Activated naive CD4-positive, alpha-beta T cell treated with anti-CD3 and anti-CD28 coated beads for 36 hours (primary cell): Measurements from ENCODE around the gene NTM. TPM values are rescaled to one million over a fixed set of nuclear protein-coding genes. Genes with fewer than 3 reads are reported as not detected.
A peak's percentile ranks its signal among the peaks of the same experiment; 100 is the strongest.

ENCODE experiments used
- CTCF ChIA-PET: fragments of 350-600 bp; sonication (Branson Sonifier 250); formaldehyde crosslinking; loops from one replicate; lab custom pipeline; 2021; ENCODE audit warnings: antibody characterized with exemption; lab: Charles Lee
- DNase-seq: peaks from one replicate; pipeline ENCODE4 v3.0.0-alpha.2; 2020
- H3K27ac Mint-ChIP-seq: one replicate; pipeline ENCODE4 v1.8.0; 2021; ENCODE audit warnings: mild to moderate bottlenecking, mixed read lengths
- H3K27me3 Mint-ChIP-seq: one replicate; pipeline ENCODE4 v1.8.0; 2021; ENCODE audit warnings: low read depth, mixed read lengths
- H3K36me3 Mint-ChIP-seq: one replicate; pipeline ENCODE4 v1.8.0; 2021; ENCODE audit warnings: low read depth, mixed read lengths
- H3K4me1 Mint-ChIP-seq: one replicate; pipeline ENCODE4 v1.8.0; 2021; ENCODE audit warnings: low read depth, mixed read lengths
- H3K4me3 Mint-ChIP-seq: one replicate; pipeline ENCODE4 v1.8.0; 2021; ENCODE audit warnings: mild to moderate bottlenecking, moderate library complexity, mixed read lengths
- H3K9me3 Mint-ChIP-seq: one replicate; pipeline ENCODE4 v1.8.0; 2021; ENCODE audit warnings: mixed read lengths
- intact Hi-C: fragments of 100-400 bp; cut with micrococcal nuclease; formaldehyde crosslinking; loops from one replicate; pipeline ENCODE4 v1.15.1; 2023
- total RNA-seq, 2 experiments: library from RNA; stranded (reverse); gene quantifications; one replicate each; pipeline ENCODE4 v1.2.3, GENCODE V29; 2021

Gene NTM
- total RNA-seq, 2 experiments from 2014 or later = not detected

GRCh38 chr11:131745405-131745804, 375.0 kb downstream of the NTM start:
- DNase-seq = no peak
- Mint-ChIP-seq H3K27me3 (peaks cover 2% of the 10 kb centered on the region), H3K4me3 (no peak overlapping the region), H3K27ac (no peak overlapping the region), H3K36me3 (no peaks in the 10 kb centered on the region), H3K9me3 (no peaks in the 10 kb centered on the region), H3K4me1 (no peaks in the 10 kb centered on the region)
- CTCF ChIA-PET = no interaction called here
- intact Hi-C loops = loop anchor here (10.0 kb wide), 1 partner anchor 409 kb away; no protein-coding TSS in a partner anchor

- Mint-ChIP-seq H3K36me3 (no peaks in the 10 kb centered on the region), H3K9me3 (no peaks in the 10 kb centered on the region), H3K4me3 (no peak overlapping the region), H3K27me3 (peaks cover 2% of the 10 kb centered on the region), H3K27ac (no peak overlapping the region), H3K4me1 (no peaks in the 10 kb centered on the region)
- no peak for DNase-seq
- CTCF ChIA-PET = interaction anchor here (2.0 kb wide), 1 partner anchor 52 kb away, joined by 5 read pairs; no protein-coding TSS in a partner anchor
- intact Hi-C loops = loop anchor here (10.0 kb wide), 1 partner anchor 409 kb away; no protein-coding TSS in a partner anchor
These were observed 375.8 kb downstream of the NTM start for GRCh38 chr11:131746201-131746600.

DNA sequence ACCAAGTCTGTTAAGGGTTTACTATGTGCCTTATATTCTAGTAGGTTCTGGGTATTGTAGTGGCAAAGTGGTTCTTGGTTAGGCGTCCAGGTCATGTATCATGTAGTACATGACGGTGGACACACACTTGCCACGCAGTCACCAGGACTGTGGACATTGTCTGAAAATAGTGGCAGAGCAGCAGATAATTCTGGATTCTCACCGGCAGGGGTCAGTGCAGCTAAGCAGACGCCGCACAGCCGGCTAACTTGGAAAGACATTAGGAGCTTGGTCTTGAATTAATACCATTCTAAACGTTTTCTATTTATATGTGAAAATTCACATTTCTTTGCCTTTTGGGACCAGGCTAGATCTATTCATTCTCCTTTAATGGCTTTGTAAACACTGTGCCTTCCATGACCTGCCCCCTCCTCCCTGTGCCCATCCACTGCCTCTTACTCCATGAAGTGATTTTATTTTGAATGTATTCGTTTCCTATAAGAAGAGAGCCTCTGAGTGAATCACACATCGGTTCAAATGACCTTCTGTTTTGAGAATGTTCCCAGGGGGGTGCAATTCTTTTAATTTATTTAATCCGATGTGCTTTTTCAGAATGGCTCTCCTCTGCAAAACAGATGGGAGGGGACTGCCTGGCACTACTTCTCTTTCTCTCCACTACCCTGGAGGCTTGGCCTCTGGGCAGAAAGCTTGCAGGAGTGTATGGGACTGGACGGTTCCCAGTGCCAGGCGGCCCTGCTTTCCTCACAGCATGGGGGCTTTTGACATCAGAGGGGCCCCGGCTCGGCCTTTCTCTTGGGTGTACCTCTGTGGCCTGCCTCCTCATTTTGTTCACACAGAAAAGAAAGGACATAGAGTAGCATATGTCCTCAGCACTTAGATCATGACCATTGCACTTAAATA, 378.0 kb downstream of the NTM start:
- H3K27ac Mint-ChIP-seq = no peak overlapping the region
- peaks cover 6% of the 10 kb centered on the region for H3K9me3 Mint-ChIP-seq
- intact Hi-C loops = loop anchor here (1.0 to 10.0 kb wide), 3 partner anchors 379 to 1192 kb away; no protein-coding TSS in a partner anchor
- H3K4me1 Mint-ChIP-seq = no peaks in the 10 kb centered on the region
- CTCF ChIA-PET = interaction anchor here (0.6 to 2.0 kb wide), 8 partner anchors 9 to 1198 kb away, joined by 3 to 5 read pairs (median 3); no protein-coding TSS in a partner anchor
- H3K4me3 Mint-ChIP-seq = no peak overlapping the region
- H3K36me3 Mint-ChIP-seq = peaks cover 3% of the 10 kb centered on the region
- DNase-seq = peak; percentile 58
- H3K27me3 Mint-ChIP-seq = peaks cover 2% of the 10 kb centered on the region

GRCh38 chr11:131749101-131749500, 378.7 kb downstream of the NTM start:
- peaks cover 2% of the 10 kb centered on the region for H3K27me3 Mint-ChIP-seq
- CTCF ChIA-PET = interaction anchor here (0.6 to 1.4 kb wide), 3 partner anchors 55 to 1198 kb away, joined by 3 read pairs; no protein-coding TSS in a partner anchor
- no peak overlapping the region for H3K27ac Mint-ChIP-seq
- peaks cover 3% of the 10 kb centered on the region for H3K36me3 Mint-ChIP-seq
- peaks cover 7% of the 10 kb centered on the region for H3K9me3 Mint-ChIP-seq
- H3K4me3 Mint-ChIP-seq = no peak overlapping the region
- no peaks in the 10 kb centered on the region for H3K4me1 Mint-ChIP-seq
- DNase-seq = no peak
- intact Hi-C loops = loop anchor here (2.0 to 10.0 kb wide), 2 partner anchors 406 to 1192 kb away; no protein-coding TSS in a partner anchor

DNA sequence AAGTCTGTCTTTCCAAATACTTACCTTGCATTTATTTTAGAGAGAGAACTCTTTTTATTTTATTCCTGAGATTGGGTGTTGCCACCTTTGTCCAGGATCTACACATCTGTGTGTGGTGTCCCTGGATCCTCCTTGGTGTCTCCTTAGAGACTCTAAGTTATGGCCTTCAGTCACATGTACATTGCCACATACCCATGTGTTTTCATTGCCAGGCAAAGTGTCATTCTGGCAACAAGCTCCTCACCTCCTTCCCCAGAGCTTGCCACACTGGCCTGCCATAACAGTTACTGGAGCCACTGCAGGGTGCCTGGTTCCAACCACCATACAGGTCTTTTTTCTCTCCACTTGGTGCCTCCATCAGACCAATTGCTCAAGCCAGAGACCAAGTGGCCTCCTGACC, 379.7 kb downstream of the NTM start:
- Mint-ChIP-seq H3K27ac (no peak overlapping the region), H3K4me3 (no peak overlapping the region), H3K4me1 (no peaks in the 10 kb centered on the region), H3K36me3 (peaks cover 3% of the 10 kb centered on the region), H3K9me3 (peaks cover 7% of the 10 kb centered on the region), H3K27me3 (peaks cover 2% of the 10 kb centered on the region)
- CTCF ChIA-PET = no interaction called here
- intact Hi-C loops = no loop called here
- no peak for DNase-seq

DNA sequence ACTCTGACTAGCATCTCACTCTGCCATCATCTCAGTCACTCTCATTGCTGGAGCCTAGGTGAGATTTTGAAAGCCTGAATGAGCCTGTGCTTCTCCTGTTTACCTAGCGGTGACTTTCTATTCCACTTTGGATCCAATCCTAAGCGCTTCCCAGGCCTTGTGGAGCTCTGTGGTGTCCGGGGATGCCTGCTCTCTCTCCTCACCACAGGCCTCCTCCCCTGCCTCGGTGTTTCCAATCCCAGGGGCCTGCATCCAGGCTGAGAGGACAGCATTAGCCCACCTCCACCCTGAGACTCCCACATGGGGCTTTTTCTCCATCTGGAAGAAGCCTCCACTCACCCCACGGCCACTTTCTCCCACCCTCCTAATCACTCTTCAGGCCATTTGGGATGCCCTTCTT, 380.3 kb downstream of the NTM start:
- intact Hi-C loops = no loop called here
- no peak overlapping the region for H3K4me3 Mint-ChIP-seq
- DNase-seq = no peak
- H3K9me3 Mint-ChIP-seq = peaks cover 7% of the 10 kb centered on the region
- no peak overlapping the region for H3K27ac Mint-ChIP-seq
- no peaks in the 10 kb centered on the region for H3K4me1 Mint-ChIP-seq
- CTCF ChIA-PET = no interaction called here
- H3K36me3 Mint-ChIP-seq = peaks cover 3% of the 10 kb centered on the region
- H3K27me3 Mint-ChIP-seq = peaks cover 2% of the 10 kb centered on the region

DNA sequence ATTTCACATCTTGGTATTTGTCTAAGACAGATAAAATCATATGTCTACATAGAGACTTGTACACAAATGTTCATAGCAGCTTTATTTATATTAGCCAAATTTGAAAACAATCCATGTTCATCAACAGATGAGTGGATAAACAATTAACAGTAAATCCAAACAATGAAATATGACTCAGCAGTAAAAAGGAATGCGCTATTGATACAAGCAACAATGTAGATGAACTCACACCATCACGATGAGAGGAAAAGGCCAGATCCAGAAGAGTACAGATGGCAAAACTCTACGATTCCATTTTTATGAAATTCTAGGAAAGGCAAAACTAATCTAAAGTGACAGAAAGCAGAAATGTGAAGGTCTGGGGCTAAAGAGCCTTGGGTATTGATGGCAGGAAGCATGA, 384.3 kb downstream of the NTM start:
- no peaks in the 10 kb centered on the region for H3K4me1 Mint-ChIP-seq
- H3K27ac Mint-ChIP-seq = no peak overlapping the region
- CTCF ChIA-PET = no interaction called here
- no peaks in the 10 kb centered on the region for H3K27me3 Mint-ChIP-seq
- H3K4me3 Mint-ChIP-seq = no peak overlapping the region
- intact Hi-C loops = no loop called here
- H3K36me3 Mint-ChIP-seq = peaks cover 3% of the 10 kb centered on the region
- no peak for DNase-seq
- peaks cover 7% of the 10 kb centered on the region for H3K9me3 Mint-ChIP-seq

DNA sequence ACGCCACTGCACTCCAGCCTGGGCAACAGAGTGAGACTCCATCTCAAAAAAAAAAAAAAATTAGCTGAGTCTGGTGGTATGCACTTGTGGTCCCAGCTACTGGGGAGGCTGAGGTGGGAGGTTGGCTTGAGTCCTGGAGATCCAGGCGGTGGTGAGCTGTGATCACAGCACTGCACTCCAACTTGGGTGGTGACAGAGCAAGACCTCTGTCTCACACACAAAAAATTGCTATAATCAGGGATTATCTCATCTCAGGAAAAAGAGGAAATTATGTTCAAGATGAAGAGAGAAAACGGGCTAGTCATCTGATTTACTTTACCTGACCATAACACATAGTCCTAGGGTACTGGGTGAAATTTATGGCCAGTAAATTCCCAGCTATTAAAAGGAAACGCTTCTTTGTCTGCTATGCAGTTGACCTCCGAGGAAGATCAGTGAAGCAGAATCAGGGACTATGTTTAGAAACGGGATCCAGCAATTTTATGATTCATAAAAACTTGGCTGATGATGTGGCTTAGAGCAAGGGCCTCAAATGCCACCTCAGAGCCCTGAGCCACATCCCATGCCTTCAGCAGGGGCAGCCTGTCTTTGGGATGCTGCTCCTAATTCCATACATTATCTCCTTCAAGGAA, 386.2 kb downstream of the NTM start:
- CTCF ChIA-PET = interaction anchor here (1.1 kb wide), 1 partner anchor 9 kb away, joined by 4 read pairs; no protein-coding TSS in a partner anchor
- Mint-ChIP-seq H3K27ac (no peak overlapping the region), H3K4me3 (no peak overlapping the region), H3K4me1 (no peaks in the 10 kb centered on the region), H3K27me3 (no peaks in the 10 kb centered on the region), H3K36me3 (peaks cover 3% of the 10 kb centered on the region), H3K9me3 (peaks cover 7% of the 10 kb centered on the region)
- intact Hi-C loops = no loop called here
- no peak for DNase-seq

DNA sequence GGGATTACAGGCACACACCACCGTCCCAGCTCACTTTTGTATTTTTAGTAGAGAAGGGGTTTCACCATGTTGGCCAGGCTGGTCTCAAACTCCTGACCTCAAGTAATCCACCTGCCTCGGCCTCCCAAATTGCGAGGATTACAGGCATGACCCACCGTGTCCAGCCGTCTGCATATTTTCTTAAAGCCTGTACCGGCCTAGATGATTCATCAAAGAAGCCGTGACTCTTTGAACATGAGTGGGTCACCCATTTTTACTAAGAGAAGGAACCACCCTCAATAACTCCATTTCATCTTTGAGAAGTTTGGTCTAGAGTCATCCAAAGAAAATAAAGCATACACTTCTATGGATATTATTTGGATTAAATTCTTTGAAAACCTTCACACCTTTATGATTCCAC, 388.3 kb downstream of the NTM start:
- intact Hi-C loops = no loop called here
- Mint-ChIP-seq H3K27ac (no peak overlapping the region), H3K9me3 (no peaks in the 10 kb centered on the region), H3K27me3 (no peaks in the 10 kb centered on the region), H3K4me1 (no peaks in the 10 kb centered on the region), H3K4me3 (no peak overlapping the region), H3K36me3 (no peaks in the 10 kb centered on the region)
- DNase-seq = no peak
- CTCF ChIA-PET = no interaction called here

GRCh38 chr11:131759140-131759539, 388.7 kb downstream of the NTM start:
- H3K27me3 Mint-ChIP-seq = no peaks in the 10 kb centered on the region
- no peaks in the 10 kb centered on the region for H3K36me3 Mint-ChIP-seq
- DNase-seq = no peak
- intact Hi-C loops = no loop called here
- no peaks in the 10 kb centered on the region for H3K9me3 Mint-ChIP-seq
- H3K4me1 Mint-ChIP-seq = no peaks in the 10 kb centered on the region
- H3K27ac Mint-ChIP-seq = no peak overlapping the region
- CTCF ChIA-PET = no interaction called here
- no peak overlapping the region for H3K4me3 Mint-ChIP-seq

DNA sequence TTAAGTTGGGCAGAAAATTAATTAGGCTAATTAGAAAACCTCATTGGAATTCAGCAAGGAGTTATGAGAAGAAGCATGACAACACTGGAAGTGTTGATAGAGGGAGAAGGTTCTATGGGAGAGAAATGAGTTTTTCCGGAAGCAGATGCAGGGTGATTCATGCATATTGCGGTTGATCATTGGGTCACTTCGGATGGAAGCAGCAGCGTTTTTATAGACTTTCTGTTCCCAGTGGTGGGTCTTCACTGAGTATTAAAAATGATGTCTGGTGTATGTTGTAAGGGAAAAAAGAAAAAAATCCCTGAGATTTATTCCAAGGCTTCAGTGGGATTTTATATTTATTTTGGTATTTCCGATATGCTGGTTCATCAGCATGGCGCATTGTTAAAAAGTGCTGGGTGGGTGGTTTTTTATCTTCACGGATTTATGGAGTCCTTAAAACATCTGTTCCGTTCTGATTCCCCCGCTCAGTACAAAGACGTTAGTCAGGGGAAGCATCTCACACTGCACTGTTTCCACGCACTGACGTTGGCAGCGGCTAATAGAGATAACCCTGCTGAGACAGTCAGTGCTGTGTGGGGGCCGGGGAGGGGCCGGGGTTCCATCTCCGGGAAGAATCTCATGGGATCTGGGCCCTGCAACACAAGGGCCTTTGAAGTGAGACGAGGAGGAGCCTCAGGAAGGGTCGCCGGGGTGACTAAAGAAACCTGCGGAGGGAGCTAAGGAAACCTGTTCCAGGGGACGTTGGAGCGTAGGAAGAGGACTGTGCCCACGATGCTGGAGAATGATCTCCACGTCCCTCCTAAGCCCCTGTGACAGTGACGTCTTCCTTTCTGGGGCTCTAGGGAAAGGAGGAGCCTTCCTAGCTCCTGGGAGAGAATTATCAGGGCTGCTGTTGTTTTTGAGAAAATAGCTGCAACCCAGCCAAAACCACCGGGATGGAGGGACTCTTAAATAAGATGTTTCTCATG, 390.0 kb downstream of the NTM start:
- H3K36me3 Mint-ChIP-seq = no peaks in the 10 kb centered on the region
- H3K27me3 Mint-ChIP-seq = no peaks in the 10 kb centered on the region
- CTCF ChIA-PET = no interaction called here
- H3K4me3 Mint-ChIP-seq = no peak overlapping the region
- intact Hi-C loops = no loop called here
- no peak for DNase-seq
- no peaks in the 10 kb centered on the region for H3K9me3 Mint-ChIP-seq
- no peaks in the 10 kb centered on the region for H3K4me1 Mint-ChIP-seq
- no peak overlapping the region for H3K27ac Mint-ChIP-seq
